GM19397 (cell line): ENCODE results near the gene ACOX2.

Source experiments
- ATAC-seq: cut with Tn5 transposase; IDR thresholded peaks from one replicate; pipeline ENCODE4 v1.9.1; 2021; ENCODE audit warnings: mild to moderate bottlenecking, moderate library complexity; ENCODE audit not compliant: unreplicated experiment

ACOX2 gene

DNA sequence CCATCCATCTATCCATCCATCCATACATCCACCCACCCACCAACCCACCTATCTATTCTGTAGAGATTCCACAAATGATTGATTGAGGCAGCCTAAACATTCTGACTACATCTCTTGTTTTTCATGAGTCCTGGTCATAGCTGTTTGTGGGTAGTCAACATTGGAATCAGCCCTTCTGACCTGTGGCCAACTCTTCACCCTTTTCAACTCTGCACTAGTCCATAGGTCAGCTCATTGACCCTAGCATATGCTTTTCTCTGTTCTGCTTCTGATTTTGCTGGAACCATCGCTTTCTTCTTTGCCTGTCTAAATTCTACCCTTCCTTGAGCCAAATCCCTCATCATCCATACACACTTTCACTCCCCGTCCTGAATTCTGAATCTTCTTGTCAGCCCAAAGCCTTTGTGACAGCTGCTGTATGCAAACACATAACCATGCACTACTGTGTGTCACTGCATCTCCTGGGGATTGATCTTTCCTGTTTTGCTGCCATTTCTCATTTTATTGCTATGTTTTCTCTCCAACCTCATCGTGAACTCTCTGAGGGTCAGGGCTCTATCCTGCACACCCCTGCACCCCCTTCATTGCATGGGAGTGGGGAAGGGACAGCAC, 61.9 kb downstream of the ACOX2 start:
- no peak for ATAC-seq

DNA sequence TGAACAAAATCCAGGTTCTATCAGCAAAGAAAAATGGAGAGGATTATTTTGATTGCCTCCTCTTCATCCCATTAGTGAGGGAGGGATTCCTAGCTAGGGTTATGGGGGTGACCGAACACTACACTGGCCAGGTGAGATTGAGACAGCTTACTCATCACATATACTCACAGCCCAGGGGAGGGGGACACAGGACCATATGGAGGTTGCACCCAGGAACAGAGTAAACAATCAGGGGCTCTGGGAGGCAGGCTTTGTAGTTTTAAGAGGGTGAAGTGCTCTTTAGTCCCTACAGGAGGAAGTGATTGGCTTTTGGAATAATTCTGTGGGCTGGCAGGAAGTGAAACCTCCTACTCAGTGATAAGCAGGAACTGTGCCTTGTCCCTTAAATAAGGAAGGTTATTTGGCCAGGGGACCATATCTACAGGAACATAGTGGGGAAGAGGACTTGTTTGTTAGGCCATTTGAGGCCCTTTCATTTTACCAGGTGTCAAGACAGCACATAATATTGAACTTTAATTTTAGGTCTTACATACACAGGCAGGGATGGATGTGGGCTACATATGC, 62.6 kb downstream of the ACOX2 start:
- ATAC-seq: no peak

DNA sequence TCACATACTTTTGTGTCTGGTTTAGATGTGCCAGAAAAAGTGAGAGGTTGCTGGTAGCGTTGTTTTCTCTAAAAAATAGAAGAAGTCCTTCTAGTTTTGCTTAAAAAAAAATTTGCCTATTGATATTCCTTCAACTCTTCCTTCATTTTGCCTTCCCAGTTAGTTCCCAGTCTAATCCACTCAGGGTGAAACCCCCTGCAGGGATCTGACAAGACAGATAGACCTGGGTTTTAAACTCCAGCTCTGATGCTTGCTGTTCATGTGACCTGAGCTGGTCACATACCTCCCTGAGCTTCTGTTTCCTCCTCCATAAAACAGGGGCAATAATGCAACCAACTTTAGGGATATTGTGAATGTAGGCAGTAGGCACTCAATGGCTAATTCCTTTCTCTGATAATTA, 63.7 kb downstream of the ACOX2 start:
- no peak for ATAC-seq

DNA sequence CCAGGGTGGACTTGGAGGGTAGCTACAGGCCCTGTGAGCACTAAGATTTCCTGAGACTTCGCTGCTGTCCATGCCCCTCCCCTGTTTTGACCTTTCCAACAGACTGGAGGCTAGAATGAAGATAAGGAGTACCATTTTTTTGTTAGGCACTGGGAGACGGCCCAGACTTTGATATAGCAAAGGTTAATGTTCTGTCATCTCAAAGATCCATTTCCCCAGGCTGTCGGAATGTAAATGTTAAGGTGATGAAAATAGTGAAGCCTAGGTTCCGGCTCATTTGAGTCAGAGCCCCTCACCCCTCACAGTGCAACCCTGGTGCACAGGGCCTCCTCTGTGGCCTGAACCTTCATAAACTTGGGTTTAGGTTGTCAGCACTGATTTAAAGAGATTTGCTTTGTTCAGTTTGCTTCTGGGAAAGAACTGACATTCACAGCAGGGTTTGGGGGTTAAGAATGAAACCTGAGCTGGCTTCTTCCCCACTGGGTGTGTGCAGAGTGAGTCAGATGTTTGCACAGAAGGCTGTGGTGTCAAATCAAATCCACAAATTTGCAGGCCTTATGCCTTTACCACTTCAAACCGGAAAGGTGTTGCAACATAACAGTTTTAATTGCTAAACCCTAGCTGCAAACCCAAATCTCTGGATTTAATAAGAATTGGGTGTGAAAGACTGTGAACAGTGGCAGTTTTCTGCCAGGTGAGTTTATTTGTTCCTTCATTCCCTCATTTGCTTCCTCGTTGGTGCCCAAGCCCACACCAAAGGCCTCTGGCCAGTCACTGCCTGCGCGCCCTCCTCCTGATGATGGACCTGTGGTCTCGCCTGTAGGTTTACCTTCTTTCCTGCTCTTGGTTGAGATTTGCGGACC, 65.7 kb downstream of the ACOX2 start:
- no peak for ATAC-seq

DNA sequence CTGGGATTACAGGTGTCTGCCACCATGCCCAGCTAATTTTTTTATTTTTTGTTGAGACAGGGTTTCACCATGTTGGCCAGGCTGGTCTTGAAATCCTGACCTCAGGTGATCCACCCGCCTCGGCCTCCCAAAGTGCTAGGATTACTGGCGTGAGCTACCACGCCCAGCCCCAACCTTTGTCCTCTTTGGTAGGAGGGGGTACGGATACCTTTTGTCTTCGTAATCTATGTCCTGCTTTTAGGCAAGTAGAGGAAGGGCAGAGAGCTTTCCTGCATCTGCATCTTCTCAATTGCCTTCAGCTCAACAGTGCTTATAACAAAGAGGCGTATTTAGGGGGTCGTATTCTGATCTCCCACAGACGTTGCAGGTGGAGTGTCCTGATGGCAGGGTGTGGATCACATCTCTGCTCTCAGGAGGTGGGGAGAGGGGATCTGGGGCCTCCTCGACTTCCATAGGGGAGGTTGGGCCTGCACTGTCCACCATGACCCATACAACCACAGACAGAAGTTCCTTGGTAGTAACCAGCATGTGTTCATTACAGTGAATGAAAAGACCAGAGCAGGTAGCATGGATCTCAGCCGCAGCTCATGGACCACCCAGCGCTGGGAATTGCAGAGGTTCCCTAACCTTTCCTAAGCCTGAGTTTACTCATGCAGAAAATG, 66.5 kb downstream of the ACOX2 start:
- ATAC-seq: no peak

DNA sequence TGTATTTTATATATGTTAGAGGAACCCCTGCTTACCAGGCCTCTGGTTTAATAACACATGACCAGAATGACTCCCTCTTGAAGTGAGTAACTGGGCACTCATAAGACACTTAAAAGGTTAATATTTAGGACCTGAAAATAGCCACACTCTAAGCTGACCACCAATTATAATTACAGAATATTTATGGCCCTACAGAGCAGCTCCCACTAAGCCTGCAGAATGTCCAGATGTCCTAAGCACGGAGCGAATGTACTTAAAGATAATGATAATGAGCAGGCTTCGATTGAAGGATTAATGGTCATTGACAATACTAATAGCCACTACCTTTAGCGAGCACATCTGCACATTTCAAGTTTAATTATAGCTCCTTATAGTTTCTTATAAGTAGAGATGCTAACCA, 67.9 kb downstream of the ACOX2 start:
- ATAC-seq: no peak

DNA sequence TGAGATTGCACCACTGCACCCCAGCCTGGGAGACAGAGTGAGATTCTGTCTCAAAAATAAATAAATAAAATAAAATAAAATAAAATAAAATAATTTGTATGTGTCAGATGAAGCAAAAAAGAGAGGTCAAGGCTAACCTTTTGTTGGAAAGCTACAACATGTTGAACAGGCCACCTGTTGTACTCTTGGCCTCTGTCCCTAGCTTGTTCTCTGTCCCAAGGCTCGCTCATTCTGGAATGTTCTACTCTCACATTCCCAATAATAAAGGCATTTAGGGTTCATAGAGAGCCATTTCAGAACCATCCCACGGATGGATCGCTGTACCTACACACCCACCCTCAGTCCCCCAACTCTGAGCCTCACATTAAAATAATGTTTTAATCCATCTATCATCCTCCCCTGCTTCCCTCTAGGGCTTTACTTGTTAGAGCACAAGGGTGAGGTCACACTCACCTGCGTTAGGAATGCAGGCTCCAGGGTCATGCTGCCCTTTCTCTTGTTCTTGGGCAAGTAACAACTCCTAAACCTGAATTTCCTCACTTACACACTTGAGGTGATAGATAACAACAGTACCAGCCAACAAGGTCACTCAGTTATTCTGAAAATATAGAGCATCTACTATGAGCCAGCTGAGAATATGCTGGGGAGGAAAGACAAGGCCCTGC, 70.0 kb downstream of the ACOX2 start:
- ATAC-seq: no peak

DNA sequence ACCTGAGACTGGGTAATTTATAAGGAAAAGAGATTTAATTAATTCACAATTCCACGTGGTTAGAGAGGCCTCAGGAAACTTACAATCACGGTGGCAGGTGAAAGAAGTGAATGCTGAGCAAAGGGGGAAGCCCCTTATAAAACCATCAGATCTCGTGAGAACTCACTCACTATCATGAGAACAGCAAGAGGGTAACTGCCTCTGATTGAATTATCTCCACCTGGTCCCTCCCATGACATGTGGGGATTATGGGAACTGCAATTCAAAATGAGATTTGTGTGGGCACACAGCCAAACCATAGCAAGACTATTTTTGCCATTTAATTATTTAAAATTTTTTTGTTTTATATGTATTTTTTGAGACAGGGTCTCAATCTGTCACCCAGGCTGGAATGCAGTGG, 72.1 kb downstream of the ACOX2 start:
- no peak for ATAC-seq

DNA sequence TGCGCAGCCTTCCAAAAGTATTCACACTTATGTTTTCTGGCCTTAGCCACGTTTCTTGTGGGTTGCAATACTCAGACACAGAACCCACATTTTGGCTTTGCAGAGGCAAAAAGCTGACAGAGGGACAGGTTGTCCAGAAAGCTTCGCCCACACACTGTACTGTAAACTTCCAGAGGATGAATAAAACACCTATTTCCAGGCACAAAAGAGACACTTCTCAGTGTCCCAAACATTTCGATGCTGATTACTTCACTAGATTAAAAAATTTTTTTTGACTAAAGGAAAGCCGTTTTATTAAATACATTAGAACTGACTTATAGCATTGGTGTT, 73.1 kb downstream of the ACOX2 start:
- no peak for ATAC-seq

DNA sequence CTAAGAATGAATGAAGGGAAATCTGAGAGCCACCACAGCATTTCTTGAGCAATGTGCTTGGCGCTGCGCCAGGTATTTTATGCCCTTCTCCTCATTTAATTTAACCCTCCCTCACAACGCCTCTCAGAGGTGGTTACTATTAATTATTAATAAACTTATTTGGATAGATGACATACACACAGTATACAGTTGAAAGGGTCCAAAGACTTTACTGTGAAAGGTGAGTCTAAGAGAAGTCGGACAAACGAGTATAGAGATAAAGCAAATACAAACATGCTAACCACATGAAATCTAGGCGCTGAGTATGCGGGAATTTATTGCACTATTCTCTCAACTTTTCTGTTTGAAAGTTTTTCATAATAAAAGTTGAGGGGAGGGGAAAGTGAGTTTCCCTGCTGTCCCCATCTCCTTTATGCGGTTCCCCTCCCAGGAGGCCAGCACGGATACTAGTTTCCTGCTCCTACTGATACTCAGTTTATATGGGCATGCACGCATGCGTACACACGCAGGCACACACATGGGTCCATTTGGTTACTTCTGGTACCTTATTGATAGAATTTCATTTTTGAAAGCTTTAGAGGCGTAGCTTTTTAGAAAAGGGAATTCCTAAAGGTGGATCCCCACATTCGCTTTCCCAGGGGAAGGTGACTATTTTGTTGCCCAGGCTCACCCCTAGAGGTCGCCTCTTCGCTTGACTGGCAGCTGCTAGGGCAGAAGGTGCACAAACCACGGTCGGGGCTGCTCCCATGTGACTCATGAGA, 73.6 kb downstream of the ACOX2 start:
- ATAC-seq: peak; percentile 88

DNA sequence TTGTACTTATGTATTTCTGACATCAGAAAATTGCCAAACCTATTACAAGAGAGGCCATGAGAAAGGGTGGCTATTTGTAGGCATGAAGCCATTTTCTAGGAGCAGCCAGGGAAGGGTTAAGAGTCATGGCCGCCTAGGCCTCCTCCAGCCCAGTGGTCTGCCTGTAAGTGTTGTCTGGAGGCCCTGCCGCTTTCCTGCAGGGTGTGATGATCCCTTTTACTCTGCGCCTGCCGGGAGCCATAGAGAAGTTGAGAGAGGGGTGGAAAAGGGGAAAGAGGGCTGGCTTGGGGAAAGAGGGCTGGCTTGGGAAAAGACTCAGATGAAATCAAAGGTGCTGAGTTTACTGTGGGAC, 74.2 kb downstream of the ACOX2 start:
- ATAC-seq: no peak

DNA sequence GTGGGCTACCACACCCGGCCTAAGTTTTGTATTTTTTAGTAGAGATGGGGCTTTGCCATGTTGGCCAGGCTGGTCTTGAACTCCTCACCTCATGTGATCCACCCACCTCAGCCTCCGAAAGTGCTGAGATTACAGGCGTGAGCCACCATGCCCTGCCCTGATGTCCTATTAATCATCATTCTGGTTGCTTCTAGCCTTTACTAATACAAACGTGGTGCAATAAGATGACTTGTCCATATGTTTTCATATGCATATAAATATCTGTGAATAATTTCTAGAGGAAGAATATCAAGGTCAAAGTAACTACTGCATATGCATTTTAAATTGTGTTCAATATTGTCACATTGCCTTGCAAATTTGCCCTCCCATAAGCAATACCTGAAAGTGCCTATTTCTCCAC, 77.8 kb downstream of the ACOX2 start:
- no peak for ATAC-seq
